ENCODE results near the gene KPNA1. TPM values are rescaled to one million over a fixed set of nuclear protein-coding genes. Genes with fewer than 3 reads are reported as not detected.
A peak's percentile ranks its signal among the peaks of the same experiment; 100 is the strongest.
"Not testable (repeated sequence)": the region's sequence is repeated elsewhere in the genome, so short reads cannot be mapped to it uniquely, and the experiment has no call there.

Gene KPNA1
- polyA plus RNA-seq, 6 donors from 2014 or later: 31.5 to 44.1 (median 34.5) TPM

DNA sequence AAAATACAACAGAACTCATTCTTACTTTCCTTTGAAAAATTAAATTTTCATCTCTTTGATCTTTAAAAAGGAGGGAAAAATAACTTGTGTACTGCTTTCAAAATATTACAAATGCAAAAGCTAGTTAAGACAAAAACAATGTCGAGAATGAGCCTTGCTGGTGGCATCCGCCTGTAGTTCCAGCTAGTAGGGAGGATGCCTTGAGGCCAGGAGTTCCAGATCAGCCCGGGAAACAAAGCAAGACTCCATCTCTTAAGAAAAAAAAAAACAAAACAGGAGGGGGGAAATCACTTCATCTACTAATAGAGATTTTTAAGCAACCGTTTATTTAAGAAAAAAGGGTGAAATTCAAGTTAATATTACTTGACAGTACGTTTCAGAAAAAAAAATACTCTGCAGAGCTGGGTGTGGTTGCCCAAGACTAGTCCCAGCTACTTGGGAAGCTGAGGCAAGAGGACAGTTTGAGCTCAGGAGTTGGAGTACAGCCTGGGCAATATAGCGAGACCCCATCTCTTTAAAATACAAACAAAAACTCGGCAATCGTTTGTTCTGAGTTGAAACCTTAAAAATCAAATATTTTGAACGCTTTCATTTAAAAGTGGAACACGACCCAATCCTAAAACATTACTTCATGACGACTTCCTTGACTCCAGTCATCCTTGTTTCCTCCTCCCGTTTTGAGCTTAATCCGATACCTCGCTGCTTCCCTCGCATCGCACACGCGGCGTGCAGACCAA lies 1.2 kb downstream of the KPNA1 start:
- no peak for DNase-seq
- no peak for ATAC-seq (ENCODE audit: low read depth in 2 of 2)
- Mint-ChIP-seq H3K36me3 (peaks cover 10 to 11% of the 10 kb centered on the region in 2 donors), H3K4me1 (peaks cover 36 to 55% (median 46%) of the 10 kb centered on the region in 3 donors), H3K27ac (peak overlapping the region; percentile 93 to 98 (median 97)), H3K4me3 (peak overlapping the region; percentile 78 to 96 (median 90)), H3K27me3 (no peaks in the 10 kb centered on the region), H3K9me3 (peaks cover 0 to 6% (median 4%) of the 10 kb centered on the region in 7 donors)

DNA sequence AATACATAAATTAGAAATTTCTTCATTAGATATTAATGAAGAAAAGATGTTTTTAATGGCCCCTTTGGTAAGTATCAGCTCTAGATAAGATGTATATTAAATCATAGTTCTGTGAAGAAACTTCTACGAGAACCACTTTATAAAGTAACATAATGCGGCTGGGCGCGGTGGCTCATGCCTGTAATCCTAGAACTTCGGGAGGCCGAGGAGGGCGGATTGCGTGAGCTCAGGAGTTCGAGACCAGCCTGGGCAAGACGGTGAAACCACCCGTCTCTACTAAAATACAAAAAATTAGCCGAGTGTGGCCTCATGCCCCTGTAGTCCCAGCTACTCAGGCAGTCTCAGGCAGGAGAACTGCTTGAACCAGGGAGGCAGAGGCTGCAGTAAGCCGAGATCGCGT lies 2.5 kb downstream of the KPNA1 start:
- Mint-ChIP-seq H3K27ac (peak overlapping the region in 2 of 6 donors; percentile 70 to 75), H3K27me3 (no peaks in the 10 kb centered on the region), H3K9me3 (peaks cover 0 to 6% (median 4%) of the 10 kb centered on the region in 7 donors), H3K4me1 (peaks cover 37 to 61% (median 54%) of the 10 kb centered on the region in 3 donors), H3K4me3 (peak overlapping the region in 4 of 8 donors; percentile 29 to 53 (median 46)), H3K36me3 (peaks cover 10 to 11% of the 10 kb centered on the region in 2 donors)
- ATAC-seq (ENCODE audit: low read depth in 2 of 2): no peak
- no peak for DNase-seq

DNA sequence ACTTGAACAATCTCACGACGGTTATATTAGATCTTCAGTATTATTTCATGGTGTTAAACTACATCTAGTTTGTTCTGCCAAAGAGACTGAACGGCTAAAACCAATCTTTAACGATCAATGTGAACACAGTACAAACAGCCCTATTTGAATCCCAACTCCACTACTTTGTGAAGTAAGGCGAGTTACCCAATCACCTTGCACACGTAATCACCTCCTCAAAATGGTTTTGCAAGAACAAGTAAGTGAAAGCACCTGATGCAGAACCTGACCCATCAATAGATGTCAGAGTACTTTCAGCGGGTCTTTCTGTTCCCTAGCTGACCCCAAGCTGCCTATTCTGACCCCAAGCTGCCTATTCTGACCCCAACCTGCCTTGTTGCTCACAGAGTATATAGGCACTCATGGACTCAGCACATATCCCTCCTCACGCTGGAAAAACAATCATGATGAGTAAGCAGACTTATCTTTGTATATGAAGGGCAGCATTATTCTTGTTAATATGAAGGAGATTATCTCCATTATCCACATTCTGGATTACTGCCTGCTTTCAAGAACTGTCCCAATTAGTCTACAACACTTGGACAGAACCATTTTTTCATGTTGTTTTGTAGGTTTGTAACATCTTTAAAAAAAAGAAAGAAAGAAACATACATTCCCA lies 3.7 kb downstream of the KPNA1 start:
- Mint-ChIP-seq H3K4me1 (peaks cover 37 to 67% (median 61%) of the 10 kb centered on the region in 3 donors), H3K36me3 (peaks cover 10 to 11% of the 10 kb centered on the region in 2 donors), H3K27me3 (no peaks in the 10 kb centered on the region), H3K9me3 (peaks cover 0 to 6% (median 4%) of the 10 kb centered on the region in 7 donors), H3K27ac (peak overlapping the region in 2 of 6 donors; percentile 50 to 68), H3K4me3 (peak overlapping the region in 2 of 8 donors; percentile 15 to 48)
- no peak for ATAC-seq (ENCODE audit: low read depth in 2 of 2)
- no peak for DNase-seq

DNA sequence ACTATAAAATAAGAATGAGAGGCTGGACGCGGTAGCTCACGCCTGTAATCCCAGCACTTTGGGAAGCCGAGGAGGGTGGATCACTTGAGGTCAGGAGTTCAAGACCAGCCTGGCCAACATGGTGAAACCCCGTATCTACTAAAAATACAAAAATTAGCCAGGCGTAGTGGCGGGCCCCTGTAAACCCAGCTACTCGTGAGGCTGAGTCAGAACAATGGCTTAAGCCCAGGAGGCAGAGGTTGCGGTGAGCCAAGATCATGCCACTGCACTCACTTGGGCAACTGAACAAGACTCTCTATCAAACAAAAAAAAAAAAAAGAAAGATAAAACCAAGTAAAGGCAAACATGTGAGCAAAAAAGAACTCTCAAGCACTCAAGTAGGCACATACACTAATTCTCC lies 5.8 kb downstream of the KPNA1 start:
- not testable (repeated sequence) for ATAC-seq (ENCODE audit: low read depth in 2 of 2); DNase-seq; H3K9me3 Mint-ChIP-seq; H3K4me3 Mint-ChIP-seq; H3K27me3 Mint-ChIP-seq; H3K27ac Mint-ChIP-seq
- H3K36me3 Mint-ChIP-seq: peaks cover 11 to 14% of the 10 kb centered on the region in 2 donors
- peaks cover 37 to 66% (median 66%) of the 10 kb centered on the region in 3 donors for H3K4me1 Mint-ChIP-seq

DNA sequence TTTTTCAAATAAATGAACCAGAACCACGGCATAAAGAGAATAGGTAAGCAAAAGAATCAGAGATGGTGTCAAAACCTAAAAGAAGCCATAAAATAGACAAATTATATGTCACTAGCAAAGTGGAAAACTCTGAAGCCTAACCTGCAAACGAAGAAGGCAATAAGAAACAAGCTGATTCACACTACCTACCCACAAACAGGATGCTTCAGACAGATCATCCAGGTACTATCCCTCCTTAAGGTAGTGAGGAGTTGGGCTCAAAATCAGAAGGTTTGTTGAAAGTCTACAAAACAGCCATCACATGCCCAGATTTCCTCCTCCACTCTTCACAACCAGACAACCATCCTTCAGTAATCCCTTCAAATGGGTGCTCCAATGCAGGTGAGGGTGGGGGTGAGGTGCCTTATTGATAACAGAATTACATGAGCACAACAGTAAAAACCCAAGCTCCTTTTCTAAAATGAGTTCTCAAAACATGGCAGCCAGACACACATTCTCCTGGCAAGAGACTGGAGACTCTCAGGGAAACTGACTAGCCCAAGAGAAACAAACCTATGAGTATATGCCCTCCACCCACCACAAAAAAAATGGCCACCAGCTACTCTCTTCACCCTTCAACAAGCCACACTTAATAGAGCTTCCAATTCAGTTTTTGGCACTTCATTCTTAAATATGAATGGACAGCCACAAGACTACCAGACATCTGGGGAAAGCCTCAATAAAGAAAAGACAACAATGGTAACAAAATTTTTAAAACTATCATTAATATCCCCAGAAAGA lies 6.4 kb downstream of the KPNA1 start:
- DNase-seq (no peak), ATAC-seq (ENCODE audit: low read depth in 2 of 2) (no peak)
- peaks cover 36 to 66% (median 60%) of the 10 kb centered on the region in 3 donors for H3K4me1 Mint-ChIP-seq
- H3K9me3 Mint-ChIP-seq: peaks cover 0 to 6% (median 4%) of the 10 kb centered on the region in 7 donors
- no peak overlapping the region for H3K4me3 Mint-ChIP-seq
- peaks cover 11 to 17% of the 10 kb centered on the region in 2 donors for H3K36me3 Mint-ChIP-seq
- H3K27me3 Mint-ChIP-seq: no peaks in the 10 kb centered on the region
- peak overlapping the region in 2 of 6 donors; percentile 47 to 74 for H3K27ac Mint-ChIP-seq

DNA sequence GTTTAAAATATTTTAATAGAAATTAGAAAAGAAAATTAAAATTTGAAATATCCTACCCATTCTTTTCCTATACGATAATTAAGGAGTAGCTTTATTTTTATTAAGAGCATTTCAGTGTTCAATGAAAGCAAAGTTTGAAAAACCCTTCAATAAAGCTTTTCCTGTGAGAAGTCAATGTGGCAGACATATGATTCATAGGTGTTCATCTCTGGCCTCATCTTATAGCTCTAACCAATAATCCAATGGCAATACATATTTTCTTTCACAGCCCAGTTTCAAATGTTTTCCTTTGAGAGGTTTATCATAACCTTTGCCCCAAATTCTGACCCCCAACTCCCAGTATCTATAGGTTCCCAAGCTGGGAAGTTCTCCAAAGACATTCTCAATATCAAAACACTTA lies 8.3 kb downstream of the KPNA1 start:
- Mint-ChIP-seq H3K9me3 (peaks cover 0 to 6% (median 4%) of the 10 kb centered on the region in 7 donors), H3K27me3 (no peaks in the 10 kb centered on the region), H3K27ac (peak overlapping the region in 2 of 6 donors; percentile 8 to 36), H3K4me3 (no peak overlapping the region), H3K4me1 (peaks cover 40 to 63% (median 59%) of the 10 kb centered on the region in 3 donors), H3K36me3 (peaks cover 11 to 17% of the 10 kb centered on the region in 2 donors)
- no peak for DNase-seq
- ATAC-seq (ENCODE audit: low read depth in 2 of 2): no peak

DNA sequence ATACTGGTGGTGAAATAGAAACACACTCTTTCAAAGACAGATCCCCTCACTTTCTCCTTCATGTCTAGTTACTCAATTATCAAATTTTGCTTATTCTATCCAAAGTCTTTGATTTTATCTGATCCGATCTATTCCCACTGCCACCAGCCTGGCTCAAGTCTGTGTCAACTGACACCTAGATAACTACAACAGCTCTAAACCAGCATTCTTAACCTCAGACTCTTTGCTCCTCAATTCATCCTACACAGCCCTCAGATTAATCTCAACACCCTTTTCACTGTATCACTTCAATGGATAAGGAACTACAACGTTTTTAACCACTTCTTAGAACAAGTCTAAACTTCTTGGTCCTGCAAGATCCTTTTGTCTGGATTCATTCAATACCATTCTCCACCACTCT lies 9.1 kb downstream of the KPNA1 start:
- no peak for DNase-seq
- no peak for ATAC-seq (ENCODE audit: low read depth in 2 of 2)
- Mint-ChIP-seq H3K36me3 (peaks cover 11 to 17% of the 10 kb centered on the region in 2 donors), H3K27ac (peak overlapping the region in 3 of 6 donors; percentile 9 to 18 (median 9)), H3K4me3 (no peak overlapping the region), H3K9me3 (peaks cover 0 to 6% (median 4%) of the 10 kb centered on the region in 7 donors), H3K27me3 (no peaks in the 10 kb centered on the region), H3K4me1 (peaks cover 40 to 63% (median 59%) of the 10 kb centered on the region in 3 donors)

DNA sequence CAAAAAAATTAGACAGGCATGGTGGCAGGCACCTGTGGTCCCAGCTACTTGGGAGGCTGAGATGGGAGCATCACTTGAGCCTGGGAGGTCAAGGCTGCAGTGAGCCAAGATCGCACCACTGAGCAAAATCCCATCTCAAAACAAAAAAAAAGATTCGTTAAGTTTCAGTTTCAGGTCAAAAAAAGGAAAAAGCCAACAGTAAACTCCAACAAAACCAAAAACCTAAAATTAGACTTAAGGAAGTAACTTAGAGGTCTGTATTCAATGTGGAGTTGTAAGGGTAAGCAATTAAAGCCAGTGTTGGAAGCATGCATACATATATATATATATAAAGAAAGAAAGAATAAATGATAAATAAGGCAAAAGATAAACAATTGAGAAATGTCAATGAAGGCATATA lies 11.8 kb downstream of the KPNA1 start:
- H3K4me1 Mint-ChIP-seq: peaks cover 34 to 50% (median 44%) of the 10 kb centered on the region in 3 donors

DNA sequence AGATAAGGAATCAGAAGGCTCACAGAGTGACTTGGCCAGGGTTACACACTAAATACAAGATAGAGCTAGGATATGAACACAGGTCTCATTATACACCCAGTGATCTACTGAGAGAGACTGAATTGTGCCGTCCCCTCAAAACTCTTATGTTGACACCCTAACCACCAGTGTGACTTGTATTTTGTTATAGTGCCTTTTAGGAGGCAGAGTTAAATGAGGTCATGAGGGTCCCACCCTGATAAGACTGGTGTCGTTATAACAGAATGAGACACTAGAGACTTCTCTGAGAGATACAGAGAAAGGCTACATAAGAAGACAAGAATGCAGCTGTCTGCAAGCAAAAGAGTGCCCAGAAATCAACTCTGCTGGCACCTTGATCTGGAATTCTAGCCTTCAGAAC lies 12.6 kb downstream of the KPNA1 start:
- H3K4me3 Mint-ChIP-seq: no peak overlapping the region
- no peaks in the 10 kb centered on the region for H3K27me3 Mint-ChIP-seq
- no peak for ATAC-seq (ENCODE audit: low read depth in 2 of 2)
- H3K4me1 Mint-ChIP-seq: peaks cover 34 to 50% (median 40%) of the 10 kb centered on the region in 3 donors
- no peaks in the 10 kb centered on the region for H3K9me3 Mint-ChIP-seq
- H3K36me3 Mint-ChIP-seq: peaks cover 0 to 8% of the 10 kb centered on the region in 2 donors
- no peak for DNase-seq
- peak overlapping the region in 2 of 6 donors; percentile 12 to 73 for H3K27ac Mint-ChIP-seq

More for the DNA sequence above, 11.8 kb downstream of the KPNA1 start:
- Mint-ChIP-seq H3K36me3 (peaks cover 0 to 8% of the 10 kb centered on the region in 2 donors), H3K27me3 (no peaks in the 10 kb centered on the region), H3K4me3 (peak overlapping the region in 2 of 8 donors; percentile 21 to 32), H3K9me3 (no peaks in the 10 kb centered on the region), H3K27ac (peak overlapping the region in 1 of 6 donors; percentile 73)
- no peak for ATAC-seq (ENCODE audit: low read depth in 2 of 2)
- no peak for DNase-seq

DNA sequence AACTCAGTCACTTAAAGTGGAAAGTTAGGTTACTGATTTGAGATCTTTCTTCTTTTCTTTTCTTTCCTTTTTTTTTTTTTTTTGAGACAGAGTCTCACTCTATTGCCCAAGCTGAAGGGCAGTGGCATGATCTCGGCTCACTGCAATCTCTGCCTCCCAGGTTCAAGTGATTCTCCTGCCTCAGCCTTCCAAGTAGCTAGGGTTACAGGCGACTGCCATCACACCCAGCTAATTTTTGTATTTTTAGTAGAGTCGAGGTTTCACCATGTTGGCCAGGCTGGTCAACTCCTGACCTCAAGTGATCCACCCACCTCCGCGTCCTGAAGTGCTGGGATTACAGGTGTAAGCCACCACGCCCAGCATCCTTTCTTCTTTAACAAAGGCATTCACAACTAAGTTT lies 13.8 kb downstream of the KPNA1 start:
- not testable (repeated sequence) for H3K27me3 Mint-ChIP-seq; H3K9me3 Mint-ChIP-seq; H3K4me3 Mint-ChIP-seq; ATAC-seq (ENCODE audit: low read depth in 2 of 2); DNase-seq
- Mint-ChIP-seq H3K4me1 (peaks cover 34 to 43% (median 37%) of the 10 kb centered on the region in 3 donors), H3K36me3 (peaks cover 0 to 14% of the 10 kb centered on the region in 2 donors), H3K27ac (peak overlapping the region in 4 of 6 donors; percentile 60 to 92 (median 68))

DNA sequence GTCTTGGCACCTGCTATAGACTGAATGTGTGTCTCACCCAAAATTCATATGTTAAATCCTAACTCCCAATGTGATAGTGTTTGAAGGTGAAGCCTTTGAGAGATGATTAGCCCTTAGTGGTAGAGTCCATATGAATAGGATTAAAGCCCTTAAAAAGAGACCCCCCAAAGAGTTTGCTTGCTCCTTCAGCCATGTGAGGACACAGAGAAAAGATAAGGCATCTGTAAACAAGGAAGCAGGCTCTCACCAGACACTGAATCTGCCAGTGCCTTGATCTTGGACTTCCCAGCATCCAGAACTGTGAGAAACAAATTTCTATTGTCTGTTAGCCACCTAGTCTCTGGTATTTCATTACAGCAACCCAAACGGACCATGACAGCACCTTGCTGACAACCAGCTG lies 16.6 kb downstream of the KPNA1 start:
- no peaks in the 10 kb centered on the region for H3K27me3 Mint-ChIP-seq
- ATAC-seq (ENCODE audit: low read depth in 2 of 2) (no peak), DNase-seq (no peak)
- H3K4me3 Mint-ChIP-seq: no peak overlapping the region
- peaks cover 4 to 11% of the 10 kb centered on the region in 2 donors for H3K36me3 Mint-ChIP-seq
- peaks cover 21 to 38% (median 28%) of the 10 kb centered on the region in 3 donors for H3K4me1 Mint-ChIP-seq
- H3K9me3 Mint-ChIP-seq: no peaks in the 10 kb centered on the region
- H3K27ac Mint-ChIP-seq: peak overlapping the region in 1 of 6 donors; percentile 52

DNA sequence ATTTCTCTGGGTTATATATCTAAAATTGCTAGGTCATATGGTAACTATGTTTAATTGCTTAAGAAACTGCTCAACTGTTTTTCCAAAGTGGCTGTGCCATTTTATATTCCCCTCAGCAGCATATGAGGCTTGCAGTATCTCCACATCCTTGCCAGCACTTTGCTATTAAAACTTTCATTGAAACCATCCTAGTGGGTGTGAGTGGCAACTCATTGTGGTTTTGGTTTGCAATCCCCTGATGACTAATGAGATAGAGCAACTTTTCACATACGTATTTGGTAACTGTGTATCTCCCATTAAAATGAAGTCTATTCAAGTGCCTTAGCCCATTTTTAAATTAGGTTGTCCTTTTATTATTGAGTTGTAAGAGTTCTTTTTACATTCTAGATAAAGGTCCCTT lies 17.3 kb downstream of the KPNA1 start:
- DNase-seq (no peak), ATAC-seq (ENCODE audit: low read depth in 2 of 2) (no peak)
- Mint-ChIP-seq H3K27me3 (no peaks in the 10 kb centered on the region), H3K9me3 (no peaks in the 10 kb centered on the region), H3K36me3 (peaks cover 8 to 11% of the 10 kb centered on the region in 2 donors), H3K4me1 (peaks cover 14 to 32% (median 26%) of the 10 kb centered on the region in 3 donors), H3K4me3 (no peak overlapping the region), H3K27ac (peak overlapping the region in 1 of 6 donors; percentile 52)

DNA sequence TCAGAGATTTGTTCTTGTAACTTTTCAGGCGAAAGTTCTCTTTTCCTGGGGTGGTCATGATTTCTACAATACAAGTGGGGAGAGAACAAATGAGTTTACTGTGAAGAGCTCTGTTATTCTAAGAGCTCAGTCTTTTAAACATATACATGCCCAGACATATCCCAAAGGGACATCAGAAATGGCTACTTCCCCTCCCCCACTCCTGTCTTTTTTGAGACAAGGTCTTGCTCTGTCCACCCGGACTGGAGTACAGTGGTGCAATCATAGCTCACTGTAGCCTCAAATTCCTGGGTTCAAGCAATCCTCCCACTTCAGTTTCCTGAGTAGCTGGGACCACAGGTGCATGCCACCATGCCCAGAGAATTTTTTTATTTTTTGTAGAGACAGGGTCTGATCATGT lies 18.2 kb downstream of the KPNA1 start:
- peaks cover 13 to 23% (median 18%) of the 10 kb centered on the region in 3 donors for H3K4me1 Mint-ChIP-seq
- no peaks in the 10 kb centered on the region for H3K9me3 Mint-ChIP-seq
- peaks cover 8 to 15% of the 10 kb centered on the region in 2 donors for H3K36me3 Mint-ChIP-seq
- no peak overlapping the region for H3K4me3 Mint-ChIP-seq
- peak overlapping the region in 3 of 6 donors; percentile 1 to 86 (median 78) for H3K27ac Mint-ChIP-seq
- no peaks in the 10 kb centered on the region for H3K27me3 Mint-ChIP-seq
- DNase-seq (no peak), ATAC-seq (ENCODE audit: low read depth in 2 of 2) (no peak)
